Activated CD4-positive, alpha-beta T cell treated with anti-CD3 and anti-CD28 coated beads, Interleukin-2, amount 10 ng/mL, durations not matched to agents 7 days and 5 days (primary cell): Measurements from ENCODE around the gene UXS1. TPM values are rescaled to one million over a fixed set of nuclear protein-coding genes. Genes with fewer than 3 reads are reported as not detected.
A peak's percentile ranks its signal among the peaks of the same experiment; 100 is the strongest.

Source experiments
- CTCF ChIA-PET: fragments of 350-600 bp; sonication (Branson Sonifier 250); formaldehyde crosslinking; loops from one replicate; lab custom pipeline; 2021; ENCODE audit warnings: antibody characterized with exemption; lab: Charles Lee
- POLR2A ChIA-PET: fragments of 350-600 bp; sonication (Branson Sonifier 250); formaldehyde crosslinking; loops from one replicate; lab custom pipeline; 2021; ENCODE audit warnings: antibody characterized with exemption; lab: Charles Lee
- DNase-seq: peaks from one replicate; pipeline ENCODE4 v3.0.0-alpha.2; 2020
- H3K27ac Mint-ChIP-seq: one replicate; pipeline ENCODE4 v1.8.0; 2021; ENCODE audit warnings: mild to moderate bottlenecking, moderate library complexity, mixed read lengths
- H3K27me3 Mint-ChIP-seq: one replicate; pipeline ENCODE4 v1.8.0; 2021; ENCODE audit warnings: mixed read lengths
- H3K36me3 Mint-ChIP-seq: one replicate; pipeline ENCODE4 v1.8.0; 2021; ENCODE audit warnings: low read depth, mixed read lengths
- H3K4me1 Mint-ChIP-seq: one replicate; pipeline ENCODE4 v1.8.0; 2021; ENCODE audit warnings: mixed read lengths
- H3K4me3 Mint-ChIP-seq: one replicate; pipeline ENCODE4 v1.8.0; 2021; ENCODE audit warnings: mild to moderate bottlenecking, moderate library complexity, mixed read lengths
- H3K9me3 Mint-ChIP-seq: one replicate; pipeline ENCODE4 v1.8.0; 2021; ENCODE audit warnings: mixed read lengths
- total RNA-seq, 2 experiments: library from RNA; stranded (reverse); gene quantifications; one replicate each; pipeline ENCODE4 v1.2.3, GENCODE V29; 2021

Gene UXS1
- total RNA-seq, 2 experiments from 2014 or later, result 77.6 to 85.0 TPM

DNA sequence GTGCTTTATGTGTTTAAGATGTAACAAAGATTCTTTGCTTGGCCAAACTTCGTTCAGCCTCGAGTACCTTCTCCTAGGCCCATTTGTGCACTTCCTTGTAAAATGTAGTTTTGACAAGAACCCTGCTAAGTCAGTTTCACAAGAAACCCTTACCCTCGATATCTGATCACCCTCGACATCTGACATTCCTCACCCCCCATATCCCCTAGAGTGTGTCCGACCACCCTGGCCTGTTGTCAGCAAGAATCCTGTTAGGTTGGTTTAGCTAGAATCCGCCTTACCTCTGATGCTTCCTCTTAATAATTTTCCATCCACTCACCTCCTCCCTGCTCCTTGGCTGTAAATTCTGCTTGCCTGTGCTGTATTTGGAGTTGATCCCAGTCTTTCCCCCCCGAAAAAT, 85.3 kb downstream of the UXS1 start:
- Mint-ChIP-seq H3K36me3 (peaks cover 28% of the 10 kb centered on the region), H3K27ac (no peak overlapping the region), H3K4me1 (peaks cover 4% of the 10 kb centered on the region), H3K4me3 (no peak overlapping the region), H3K27me3 (no peaks in the 10 kb centered on the region), H3K9me3 (no peaks in the 10 kb centered on the region)
- DNase-seq, result no peak
- POLR2A ChIA-PET, result no interaction called here
- CTCF ChIA-PET, result interaction anchor here (0.7 to 1.0 kb wide), 2 partner anchors 8 to 25 kb away, joined by 3 read pairs; no protein-coding TSS in a partner anchor

DNA sequence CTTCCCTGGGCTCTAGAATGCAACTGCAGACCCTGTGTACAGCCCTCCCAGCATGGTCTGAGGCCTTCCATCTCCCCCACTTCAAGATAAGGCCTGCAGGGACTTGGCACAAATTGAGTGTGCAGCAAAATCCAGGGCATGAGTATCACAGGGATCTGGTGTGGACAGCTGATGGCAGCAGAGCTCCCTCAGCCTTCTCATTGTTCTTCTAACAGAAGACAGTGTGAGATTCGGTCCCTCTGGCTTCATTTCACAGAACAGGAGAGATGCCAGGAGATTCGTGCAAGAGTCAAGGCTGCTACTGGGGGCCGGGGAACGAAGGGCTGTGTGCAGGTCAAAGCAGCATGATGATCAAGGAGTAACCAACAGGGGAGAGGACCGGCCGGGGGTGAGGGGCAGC, 85.8 kb downstream of the UXS1 start:
- CTCF ChIA-PET, result interaction anchor here (0.7 to 1.0 kb wide), 2 partner anchors 9 to 24 kb away, joined by 3 read pairs; no protein-coding TSS in a partner anchor
- POLR2A ChIA-PET, result no interaction called here
- Mint-ChIP-seq H3K9me3 (no peaks in the 10 kb centered on the region), H3K27me3 (no peaks in the 10 kb centered on the region), H3K36me3 (peaks cover 28% of the 10 kb centered on the region), H3K27ac (no peak overlapping the region), H3K4me3 (no peak overlapping the region), H3K4me1 (peaks cover 4% of the 10 kb centered on the region)
- DNase-seq, result no peak

- Mint-ChIP-seq H3K27ac (no peak overlapping the region), H3K4me1 (peaks cover 4% of the 10 kb centered on the region), H3K36me3 (peaks cover 26% of the 10 kb centered on the region), H3K9me3 (no peaks in the 10 kb centered on the region), H3K4me3 (no peak overlapping the region), H3K27me3 (no peaks in the 10 kb centered on the region)
- POLR2A ChIA-PET, result no interaction called here
- DNase-seq, result no peak
- CTCF ChIA-PET, result interaction anchor here (1.8 kb wide), 1 partner anchor 10 kb away, joined by 6 read pairs; no protein-coding TSS in a partner anchor
Observed at GRCh38 chr2:106107509-106108131, 86.5 kb downstream of the UXS1 start.

DNA sequence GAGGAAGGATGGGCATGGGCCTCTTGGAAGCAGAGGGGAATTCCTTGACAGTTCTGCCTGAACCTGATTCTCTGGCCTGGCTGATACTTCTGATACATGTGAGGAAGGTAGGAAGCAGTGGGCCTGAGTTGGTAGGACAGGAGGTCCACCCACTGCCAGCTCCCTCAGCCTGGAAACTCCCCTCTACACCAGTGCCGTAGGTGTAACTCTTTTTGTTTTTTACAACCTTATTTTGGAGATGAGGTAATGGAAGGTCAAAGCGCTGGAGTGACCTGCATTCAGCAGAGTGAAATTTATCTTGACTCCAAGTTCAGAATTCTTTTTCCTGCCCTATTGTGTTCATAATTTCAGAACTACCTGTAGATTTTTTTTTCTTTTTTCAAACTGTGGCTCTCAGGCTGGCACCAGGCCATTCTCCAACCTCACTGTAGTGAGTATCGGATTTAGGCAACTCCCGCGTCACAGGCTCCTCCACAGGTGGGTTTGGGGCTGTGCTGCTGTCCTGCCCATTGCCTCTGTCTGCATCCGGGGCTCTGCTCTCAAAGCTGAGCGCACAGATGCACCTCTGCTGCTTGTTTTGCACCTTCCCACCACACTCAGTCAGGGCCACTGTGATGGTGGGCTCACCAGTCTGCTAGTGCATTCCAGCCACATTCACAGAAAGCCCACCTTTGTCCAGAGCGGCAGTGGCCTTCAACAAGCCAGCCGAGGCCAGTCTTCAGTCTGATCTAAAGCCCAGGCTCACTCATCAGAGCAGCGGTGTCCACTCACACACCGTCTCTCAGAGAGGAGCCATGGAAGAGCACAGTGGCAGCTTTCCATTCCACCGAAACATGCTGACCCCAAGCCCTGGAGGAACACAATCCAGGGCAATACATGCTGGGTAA, 87.2 kb downstream of the UXS1 start:
- POLR2A ChIA-PET, result no interaction called here
- no peaks in the 10 kb centered on the region for H3K27me3 Mint-ChIP-seq
- no peak overlapping the region for H3K27ac Mint-ChIP-seq
- CTCF ChIA-PET, result interaction anchor here (0.6 to 1.8 kb wide), 4 partner anchors 9 to 219 kb away, joined by 3 to 6 read pairs (median 4); no protein-coding TSS in a partner anchor
- H3K4me3 Mint-ChIP-seq, result no peak overlapping the region
- H3K36me3 Mint-ChIP-seq, result peaks cover 24% of the 10 kb centered on the region
- DNase-seq, result no peak
- H3K4me1 Mint-ChIP-seq, result peaks cover 4% of the 10 kb centered on the region
- no peaks in the 10 kb centered on the region for H3K9me3 Mint-ChIP-seq

DNA sequence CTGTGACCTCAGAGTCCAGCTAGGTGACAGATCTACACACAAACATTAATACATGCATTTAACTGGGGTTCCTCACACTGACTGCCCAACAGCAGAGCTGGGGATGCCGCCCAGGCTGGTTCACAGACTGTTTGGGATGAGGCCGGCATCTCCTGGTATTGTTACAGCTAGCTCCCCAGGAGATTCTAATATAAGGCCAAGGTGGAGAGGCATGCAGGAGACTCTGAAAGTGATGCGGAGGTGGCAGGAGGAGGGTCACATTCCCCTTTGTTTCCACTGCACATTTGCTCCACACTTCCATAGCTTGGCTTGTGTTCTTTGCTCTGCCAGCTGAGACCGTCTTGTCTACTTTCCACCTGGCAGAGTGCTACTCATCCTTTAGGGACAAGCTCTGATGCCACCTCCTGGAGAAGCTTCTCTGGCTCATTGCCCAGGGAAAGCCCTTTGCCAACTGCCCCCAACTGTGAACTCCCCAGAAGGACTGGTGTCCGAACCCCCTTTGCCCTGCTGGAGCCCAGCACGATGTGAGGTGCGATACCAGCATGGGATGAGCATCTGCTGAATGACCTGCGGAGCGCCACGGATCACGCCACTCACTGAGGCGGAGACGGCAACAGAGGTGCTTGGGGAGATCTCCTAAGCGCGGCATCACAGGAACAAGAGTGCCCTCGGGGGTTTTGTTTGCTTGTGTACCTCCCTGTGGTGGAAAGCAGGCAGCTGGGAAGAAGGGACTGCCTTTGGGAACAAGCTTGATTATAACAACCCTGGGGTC, 88.8 kb downstream of the UXS1 start:
- Mint-ChIP-seq H3K27ac (no peak overlapping the region), H3K4me3 (no peak overlapping the region), H3K36me3 (peaks cover 18% of the 10 kb centered on the region), H3K9me3 (no peaks in the 10 kb centered on the region), H3K4me1 (peaks cover 4% of the 10 kb centered on the region), H3K27me3 (no peaks in the 10 kb centered on the region)
- DNase-seq, result no peak
- POLR2A ChIA-PET, result no interaction called here
- CTCF ChIA-PET, result interaction anchor here (0.7 to 1.9 kb wide), 8 partner anchors 9 to 477 kb away, joined by 3 to 8 read pairs (median 4); no protein-coding TSS in a partner anchor

DNA sequence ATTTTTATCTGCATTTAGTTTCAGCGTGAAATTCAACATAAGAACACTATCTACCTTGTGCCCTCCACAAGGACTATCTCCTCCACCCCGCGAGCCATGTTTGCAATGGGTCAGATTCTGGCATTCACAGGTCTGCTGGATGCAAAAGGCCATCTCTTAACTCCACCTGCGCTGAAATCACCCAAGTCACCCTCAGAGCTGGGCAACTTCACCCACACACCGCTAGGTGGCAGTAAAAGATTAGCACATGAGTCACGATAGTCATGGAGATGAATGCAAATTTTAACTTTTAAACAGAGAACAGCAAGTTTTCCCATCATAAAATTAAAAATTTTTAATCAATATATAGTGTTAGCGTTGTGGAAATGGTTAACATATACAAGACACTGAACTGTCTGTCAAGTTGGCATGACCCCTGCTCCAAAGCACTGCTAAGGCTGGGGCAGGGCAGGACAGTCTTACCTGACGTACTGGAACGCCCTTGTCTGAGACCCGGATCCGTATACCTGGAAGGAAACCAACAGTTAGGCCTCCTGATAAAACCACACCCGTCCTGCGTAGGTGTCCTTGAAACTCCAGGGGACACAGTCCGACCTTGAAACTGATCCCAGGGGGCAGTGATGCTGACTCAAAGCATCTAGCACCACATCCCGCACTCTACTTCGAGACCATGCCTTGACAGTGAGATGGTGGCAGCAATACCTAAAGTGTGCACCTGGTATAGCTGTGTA, 89.6 kb downstream of the UXS1 start:
- ChIA-PET POLR2A (no interaction called here), CTCF (interaction anchor here (0.7 to 1.9 kb wide), 6 partner anchors 10 to 478 kb away, joined by 3 to 8 read pairs (median 4); no protein-coding TSS in a partner anchor)
- peak; percentile 77 for DNase-seq
- H3K4me1 Mint-ChIP-seq, result peaks cover 4% of the 10 kb centered on the region
- H3K36me3 Mint-ChIP-seq, result peaks cover 18% of the 10 kb centered on the region
- no peak overlapping the region for H3K4me3 Mint-ChIP-seq
- no peaks in the 10 kb centered on the region for H3K9me3 Mint-ChIP-seq
- no peaks in the 10 kb centered on the region for H3K27me3 Mint-ChIP-seq
- no peak overlapping the region for H3K27ac Mint-ChIP-seq

GRCh38 chr2:106099691-106100090, 94.4 kb downstream of the UXS1 start:
- Mint-ChIP-seq H3K4me1 (peaks cover 44% of the 10 kb centered on the region), H3K27ac (peak overlapping the region; percentile 19), H3K9me3 (no peaks in the 10 kb centered on the region), H3K36me3 (peaks cover 43% of the 10 kb centered on the region), H3K27me3 (no peaks in the 10 kb centered on the region), H3K4me3 (no peak overlapping the region)
- ChIA-PET POLR2A (no interaction called here), CTCF (no interaction called here)
- no peak for DNase-seq

DNA sequence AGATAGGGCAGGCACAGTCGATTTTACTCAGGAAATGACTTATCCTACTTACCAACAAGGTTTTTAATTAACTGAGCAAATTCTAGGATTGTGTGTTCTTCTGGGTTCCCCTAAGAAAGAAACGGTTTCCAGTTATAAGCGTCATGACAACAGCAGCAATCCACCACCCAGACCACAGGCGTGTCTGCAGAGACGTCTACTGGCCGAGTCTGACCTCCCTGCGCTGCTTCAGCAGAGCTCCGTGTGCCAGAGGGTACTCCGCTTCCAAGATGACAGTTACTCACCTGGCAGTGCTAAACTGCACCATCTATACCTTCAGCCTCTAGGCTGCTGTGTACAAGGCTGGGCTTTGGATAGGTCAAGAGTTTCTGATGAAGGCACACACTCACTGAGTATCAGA, 95.4 kb downstream of the UXS1 start:
- CTCF ChIA-PET, result interaction anchor here (1.5 to 1.6 kb wide), 2 partner anchors 8 to 457 kb away, joined by 3 to 6 read pairs; no protein-coding TSS in a partner anchor
- Mint-ChIP-seq H3K27me3 (no peaks in the 10 kb centered on the region), H3K9me3 (no peaks in the 10 kb centered on the region), H3K27ac (no peak overlapping the region), H3K36me3 (peaks cover 50% of the 10 kb centered on the region), H3K4me3 (no peak overlapping the region), H3K4me1 (peaks cover 50% of the 10 kb centered on the region)
- POLR2A ChIA-PET, result no interaction called here
- no peak for DNase-seq

GRCh38 chr2:106098081-106098480, 96.0 kb downstream of the UXS1 start:
- Mint-ChIP-seq H3K4me3 (no peak overlapping the region), H3K27ac (peak overlapping the region; percentile 57), H3K9me3 (peaks cover 3% of the 10 kb centered on the region), H3K36me3 (peaks cover 56% of the 10 kb centered on the region), H3K27me3 (no peaks in the 10 kb centered on the region), H3K4me1 (peaks cover 55% of the 10 kb centered on the region)
- no peak for DNase-seq
- CTCF ChIA-PET, result interaction anchor here (1.5 to 1.7 kb wide), 3 partner anchors 9 to 457 kb away, joined by 3 to 6 read pairs (median 4); no protein-coding TSS in a partner anchor
- POLR2A ChIA-PET, result no interaction called here

DNA sequence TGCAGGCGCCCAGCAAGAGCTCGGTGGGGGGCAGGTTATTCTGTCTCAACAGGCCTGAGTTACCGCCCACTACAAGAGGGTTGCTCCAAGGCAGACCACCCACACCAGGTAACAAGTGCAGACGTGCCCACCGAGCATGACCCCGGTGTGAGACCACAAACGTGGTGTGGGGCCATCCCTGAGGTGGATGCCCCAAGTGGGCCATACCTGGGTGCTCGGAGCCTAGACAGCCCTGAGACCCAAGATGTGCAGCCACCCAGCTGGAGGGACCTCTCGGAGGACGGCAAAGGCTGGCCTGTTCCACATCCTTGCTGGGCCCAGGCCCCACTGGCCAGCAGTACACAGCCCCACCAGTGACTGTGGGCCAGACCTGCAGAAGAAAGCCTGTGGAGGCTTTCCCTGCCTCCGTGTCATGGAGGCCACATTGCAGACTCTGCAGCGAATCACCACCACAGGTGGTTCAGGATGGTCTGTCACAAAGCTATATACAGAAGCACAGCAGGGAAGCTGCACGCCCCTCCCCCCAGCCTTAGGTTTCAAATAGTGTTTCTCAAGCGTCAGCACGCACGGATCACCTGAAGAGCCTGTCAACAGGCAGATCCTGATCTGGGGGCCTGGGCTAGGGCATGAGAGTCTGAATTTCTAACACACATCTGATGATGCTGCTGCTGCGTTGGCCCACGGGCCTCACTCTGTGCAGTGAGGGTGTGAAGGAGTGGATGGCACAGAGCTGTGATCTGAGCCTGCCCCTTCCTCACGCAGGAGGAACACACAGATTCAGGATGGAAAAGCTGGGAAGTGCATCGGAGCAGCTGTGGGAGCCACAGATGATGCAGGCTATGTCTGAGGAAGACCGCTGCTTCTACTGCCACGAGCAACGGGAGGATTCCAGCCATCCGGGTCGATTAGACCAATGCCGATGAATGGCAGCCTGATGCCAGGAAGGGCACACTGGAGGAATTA, 96.8 kb downstream of the UXS1 start:
- H3K4me3 Mint-ChIP-seq, result peak overlapping the region; percentile 66
- peaks cover 63% of the 10 kb centered on the region for H3K36me3 Mint-ChIP-seq
- no peak for DNase-seq
- peak overlapping the region; percentile 89 for H3K27ac Mint-ChIP-seq
- ChIA-PET CTCF (interaction anchor here (0.9 to 1.7 kb wide), 3 partner anchors 10 to 520 kb away, joined by 3 to 6 read pairs (median 4); no protein-coding TSS in a partner anchor), POLR2A (no interaction called here)
- peaks cover 55% of the 10 kb centered on the region for H3K4me1 Mint-ChIP-seq
- peaks cover 3% of the 10 kb centered on the region for H3K9me3 Mint-ChIP-seq
- no peaks in the 10 kb centered on the region for H3K27me3 Mint-ChIP-seq
